ENCODE data around the gene COL27A1. TPM values are rescaled to one million over a fixed set of nuclear protein-coding genes. Genes with fewer than 3 reads are reported as not detected.

The COL27A1 gene
- total RNA-seq, 3 donors from 2014 or later, result 1.4 to 2.8 (median 1.7) TPM

- Mint-ChIP-seq H3K4me1 (ENCODE audit: low read depth) (no peaks in the 10 kb centered on the region), H3K27me3 (ENCODE audit: low read depth) (peaks cover 9% of the 10 kb centered on the region), H3K36me3 (ENCODE audit: insufficient read depth) (peaks cover 3% of the 10 kb centered on the region), H3K9me3 (peaks cover 10% of the 10 kb centered on the region), H3K4me3 (no peak overlapping the region)
- ATAC-seq (no peak), DNase-seq (no peak)
Observed at GRCh38 chr9:114300153-114300845, 145.0 kb downstream of the COL27A1 start.

DNA sequence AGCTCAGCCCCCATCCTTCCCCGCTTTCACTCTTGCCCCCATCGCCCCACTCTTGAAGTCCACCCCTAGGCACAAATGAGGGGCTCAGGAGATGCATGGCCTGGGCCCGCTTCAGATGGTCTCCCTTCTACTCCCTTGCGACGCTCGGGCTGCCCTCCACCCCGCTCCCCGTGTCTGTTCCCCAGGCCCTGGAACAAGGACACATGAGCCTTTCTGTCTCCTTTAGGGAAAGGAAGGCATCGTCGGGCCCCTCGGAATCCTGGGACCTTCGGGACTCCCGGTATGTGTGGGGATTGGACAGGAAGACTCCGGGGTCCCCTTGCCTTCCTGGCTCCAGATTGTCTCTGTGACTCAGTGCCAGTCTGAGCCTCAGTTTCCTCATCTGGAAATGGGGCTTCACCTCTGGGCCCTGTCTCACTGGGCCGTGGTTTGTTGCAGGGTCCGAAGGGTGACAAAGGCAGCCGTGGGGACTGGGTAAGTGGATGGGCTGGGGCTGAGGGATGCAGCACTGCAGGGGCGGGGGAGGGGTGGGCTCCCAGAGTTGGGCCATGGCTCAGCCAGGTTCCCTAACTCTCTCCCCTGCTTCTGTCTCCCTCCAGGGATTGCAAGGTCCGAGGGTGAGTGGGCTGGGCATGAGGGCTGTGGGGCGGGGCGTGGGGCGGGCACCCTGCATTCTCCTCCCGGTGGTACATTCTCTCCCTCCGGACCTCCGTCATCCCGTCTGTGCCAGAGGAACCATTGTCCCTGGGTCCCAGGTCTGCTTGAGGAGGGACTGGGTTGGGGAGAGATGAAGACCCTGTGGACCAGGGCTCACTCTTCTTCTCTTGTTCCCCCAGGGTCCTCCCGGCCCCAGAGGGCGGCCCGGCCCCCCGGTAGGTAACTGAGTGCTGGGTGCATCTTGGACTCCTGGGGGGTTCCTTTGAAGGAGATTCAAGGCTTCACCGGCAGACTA lies 145.8 kb downstream of the COL27A1 start:
- Mint-ChIP-seq H3K36me3 (ENCODE audit: insufficient read depth) (no peaks in the 10 kb centered on the region), H3K9me3 (peaks cover 4% of the 10 kb centered on the region), H3K4me3 (no peak overlapping the region), H3K4me1 (ENCODE audit: low read depth) (peaks cover 4% of the 10 kb centered on the region), H3K27me3 (ENCODE audit: low read depth) (peaks cover 9% of the 10 kb centered on the region)
- ATAC-seq (no peak), DNase-seq (no peak)

- H3K36me3 Mint-ChIP-seq (ENCODE audit: insufficient read depth), result no peaks in the 10 kb centered on the region
- peaks cover 4% of the 10 kb centered on the region for H3K4me1 Mint-ChIP-seq (ENCODE audit: low read depth)
- DNase-seq (no peak), ATAC-seq (no peak)
- H3K4me3 Mint-ChIP-seq, result no peak overlapping the region
- H3K9me3 Mint-ChIP-seq, result no peaks in the 10 kb centered on the region
- peaks cover 9% of the 10 kb centered on the region for H3K27me3 Mint-ChIP-seq (ENCODE audit: low read depth)
Observed at GRCh38 chr9:114301798-114302565, 146.6 kb downstream of the COL27A1 start.

DNA sequence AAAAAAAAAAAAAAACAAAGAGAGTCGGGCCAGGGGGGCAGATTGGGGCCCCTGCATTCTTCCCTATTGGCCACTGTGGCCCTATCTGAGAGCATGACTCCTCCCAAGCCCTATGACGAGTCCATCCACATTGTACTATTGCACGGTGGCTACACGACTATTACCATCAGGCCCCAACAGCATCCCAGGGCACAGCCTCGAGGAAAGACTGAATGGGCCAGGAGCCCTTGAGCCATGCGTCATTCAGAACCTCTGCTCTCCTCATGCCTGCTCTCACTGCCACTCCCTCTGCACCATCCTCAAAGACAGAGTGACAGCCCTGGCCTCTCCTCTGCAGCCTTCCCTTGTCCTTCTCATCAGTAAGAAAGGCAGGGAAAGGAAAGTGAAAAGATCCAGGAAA lies 147.4 kb downstream of the COL27A1 start:
- DNase-seq (no peak), ATAC-seq (no peak)
- H3K27me3 Mint-ChIP-seq (ENCODE audit: low read depth), result peaks cover 9% of the 10 kb centered on the region
- no peaks in the 10 kb centered on the region for H3K9me3 Mint-ChIP-seq
- no peak overlapping the region for H3K4me3 Mint-ChIP-seq
- H3K36me3 Mint-ChIP-seq (ENCODE audit: insufficient read depth), result no peaks in the 10 kb centered on the region
- peaks cover 4% of the 10 kb centered on the region for H3K4me1 Mint-ChIP-seq (ENCODE audit: low read depth)

DNA sequence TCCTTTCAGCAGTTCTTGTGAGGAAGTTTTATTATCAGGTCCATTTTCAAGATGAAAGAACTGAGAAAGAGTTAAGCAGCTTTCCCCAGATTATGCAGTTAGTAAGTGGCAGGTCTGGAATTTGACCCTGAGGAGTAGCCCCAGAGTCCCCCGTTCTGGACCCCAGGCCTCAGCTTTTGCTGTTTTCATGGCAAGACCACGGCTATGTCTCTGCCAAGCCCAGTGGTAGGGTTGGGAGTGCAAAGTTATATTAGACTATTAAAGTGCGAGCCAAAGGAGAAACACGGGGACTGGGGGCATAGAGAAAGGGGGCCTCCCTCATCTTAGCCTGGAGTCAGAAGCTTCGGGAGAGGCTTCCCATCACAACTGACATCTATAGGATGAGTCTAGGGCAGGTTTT lies 148.2 kb downstream of the COL27A1 start:
- Mint-ChIP-seq H3K4me3 (no peak overlapping the region), H3K27me3 (ENCODE audit: low read depth) (peaks cover 9% of the 10 kb centered on the region), H3K36me3 (ENCODE audit: insufficient read depth) (no peaks in the 10 kb centered on the region), H3K4me1 (ENCODE audit: low read depth) (peaks cover 4% of the 10 kb centered on the region), H3K9me3 (no peaks in the 10 kb centered on the region)
- DNase-seq (no peak), ATAC-seq (no peak)

DNA sequence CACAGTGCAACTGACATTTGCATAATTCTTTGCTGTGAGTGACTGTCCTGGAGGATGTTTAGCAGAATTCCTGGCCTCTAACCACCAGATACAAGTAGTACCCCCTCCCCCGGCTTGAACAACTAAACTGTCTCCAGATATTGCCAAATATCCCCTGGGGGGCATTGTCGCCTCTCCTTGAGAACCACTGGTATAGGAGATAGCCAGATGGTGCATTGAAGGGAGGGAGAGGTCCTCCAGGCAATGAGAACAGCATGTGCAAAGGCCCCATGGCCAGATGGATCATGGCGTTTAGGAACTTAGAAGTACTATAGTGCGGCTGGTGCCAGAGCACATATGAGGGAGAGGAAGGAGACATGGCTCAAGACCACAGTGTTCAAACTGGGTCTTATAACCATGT lies 148.6 kb downstream of the COL27A1 start:
- no peak for ATAC-seq
- H3K4me3 Mint-ChIP-seq, result no peak overlapping the region
- no peak for DNase-seq
- peaks cover 4% of the 10 kb centered on the region for H3K4me1 Mint-ChIP-seq (ENCODE audit: low read depth)
- H3K27me3 Mint-ChIP-seq (ENCODE audit: low read depth), result peaks cover 9% of the 10 kb centered on the region
- H3K36me3 Mint-ChIP-seq (ENCODE audit: insufficient read depth), result no peaks in the 10 kb centered on the region
- no peaks in the 10 kb centered on the region for H3K9me3 Mint-ChIP-seq

- no peak for DNase-seq
- H3K36me3 Mint-ChIP-seq (ENCODE audit: insufficient read depth), result no peaks in the 10 kb centered on the region
- peaks cover 4% of the 10 kb centered on the region for H3K4me1 Mint-ChIP-seq (ENCODE audit: low read depth)
- no peak for ATAC-seq
- H3K27me3 Mint-ChIP-seq (ENCODE audit: low read depth), result peaks cover 9% of the 10 kb centered on the region
- H3K9me3 Mint-ChIP-seq, result no peaks in the 10 kb centered on the region
- H3K4me3 Mint-ChIP-seq, result no peak overlapping the region
Observed at GRCh38 chr9:114304416-114305188, 149.3 kb downstream of the COL27A1 start.

GRCh38 chr9:114307899-114308267 lies 152.5 kb downstream of the COL27A1 start:
- ATAC-seq (no peak), DNase-seq (no peak)
- no peaks in the 10 kb centered on the region for H3K9me3 Mint-ChIP-seq
- H3K4me3 Mint-ChIP-seq, result no peak overlapping the region
- no peaks in the 10 kb centered on the region for H3K36me3 Mint-ChIP-seq (ENCODE audit: insufficient read depth)
- peaks cover 3% of the 10 kb centered on the region for H3K27me3 Mint-ChIP-seq (ENCODE audit: low read depth)
- peaks cover 4% of the 10 kb centered on the region for H3K4me1 Mint-ChIP-seq (ENCODE audit: low read depth)

DNA sequence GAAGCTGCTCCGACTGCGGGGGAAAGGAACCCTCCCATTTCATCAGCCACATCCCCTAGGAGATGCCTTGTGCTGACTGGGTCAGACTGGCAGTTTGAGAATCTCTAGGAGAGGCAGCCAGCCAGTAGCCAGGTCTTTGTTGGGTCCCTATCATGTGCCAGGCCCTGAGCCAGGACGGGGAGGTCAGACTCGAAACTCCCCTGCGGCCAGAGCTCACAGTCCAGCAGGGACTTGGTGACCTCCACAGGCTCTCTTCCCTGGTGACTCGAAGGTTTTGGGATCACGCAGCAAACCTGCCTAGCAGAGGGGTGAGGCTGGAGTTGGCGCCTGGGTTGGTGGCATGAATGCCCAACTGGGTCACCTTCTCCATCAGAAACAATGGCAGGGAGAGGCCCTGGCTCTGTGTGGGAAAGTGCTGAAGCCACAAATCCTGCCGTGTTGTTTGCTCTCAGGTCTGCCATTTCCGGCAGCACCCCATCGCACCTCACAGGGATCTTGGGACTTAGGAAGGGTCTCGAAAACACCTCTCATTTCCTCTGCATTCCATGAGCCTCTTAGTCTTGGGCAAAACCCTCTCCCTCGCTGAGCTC lies 153.1 kb downstream of the COL27A1 start:
- no peaks in the 10 kb centered on the region for H3K36me3 Mint-ChIP-seq (ENCODE audit: insufficient read depth)
- H3K4me3 Mint-ChIP-seq, result no peak overlapping the region
- ATAC-seq (no peak), DNase-seq (no peak)
- H3K4me1 Mint-ChIP-seq (ENCODE audit: low read depth), result peaks cover 4% of the 10 kb centered on the region
- peaks cover 3% of the 10 kb centered on the region for H3K27me3 Mint-ChIP-seq (ENCODE audit: low read depth)
- no peaks in the 10 kb centered on the region for H3K9me3 Mint-ChIP-seq

DNA sequence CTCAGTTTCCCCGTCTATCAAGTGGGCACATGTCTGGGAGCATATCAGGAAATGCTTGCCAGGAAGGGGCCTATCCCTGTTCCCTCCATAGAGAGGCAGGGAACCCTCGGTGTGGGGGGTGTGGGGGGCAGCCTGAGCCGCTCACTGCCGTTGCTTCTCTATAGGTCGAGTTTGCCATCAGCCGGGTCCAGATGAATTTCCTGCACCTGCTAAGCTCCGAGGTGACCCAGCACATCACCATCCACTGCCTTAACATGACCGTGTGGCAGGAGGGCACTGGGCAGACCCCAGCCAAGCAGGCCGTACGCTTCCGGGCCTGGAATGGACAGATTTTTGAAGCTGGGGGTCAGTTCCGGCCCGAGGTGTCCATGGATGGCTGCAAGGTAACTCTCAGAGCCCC lies 153.8 kb downstream of the COL27A1 start:
- H3K9me3 Mint-ChIP-seq, result no peaks in the 10 kb centered on the region
- ATAC-seq (no peak), DNase-seq (no peak)

DNA sequence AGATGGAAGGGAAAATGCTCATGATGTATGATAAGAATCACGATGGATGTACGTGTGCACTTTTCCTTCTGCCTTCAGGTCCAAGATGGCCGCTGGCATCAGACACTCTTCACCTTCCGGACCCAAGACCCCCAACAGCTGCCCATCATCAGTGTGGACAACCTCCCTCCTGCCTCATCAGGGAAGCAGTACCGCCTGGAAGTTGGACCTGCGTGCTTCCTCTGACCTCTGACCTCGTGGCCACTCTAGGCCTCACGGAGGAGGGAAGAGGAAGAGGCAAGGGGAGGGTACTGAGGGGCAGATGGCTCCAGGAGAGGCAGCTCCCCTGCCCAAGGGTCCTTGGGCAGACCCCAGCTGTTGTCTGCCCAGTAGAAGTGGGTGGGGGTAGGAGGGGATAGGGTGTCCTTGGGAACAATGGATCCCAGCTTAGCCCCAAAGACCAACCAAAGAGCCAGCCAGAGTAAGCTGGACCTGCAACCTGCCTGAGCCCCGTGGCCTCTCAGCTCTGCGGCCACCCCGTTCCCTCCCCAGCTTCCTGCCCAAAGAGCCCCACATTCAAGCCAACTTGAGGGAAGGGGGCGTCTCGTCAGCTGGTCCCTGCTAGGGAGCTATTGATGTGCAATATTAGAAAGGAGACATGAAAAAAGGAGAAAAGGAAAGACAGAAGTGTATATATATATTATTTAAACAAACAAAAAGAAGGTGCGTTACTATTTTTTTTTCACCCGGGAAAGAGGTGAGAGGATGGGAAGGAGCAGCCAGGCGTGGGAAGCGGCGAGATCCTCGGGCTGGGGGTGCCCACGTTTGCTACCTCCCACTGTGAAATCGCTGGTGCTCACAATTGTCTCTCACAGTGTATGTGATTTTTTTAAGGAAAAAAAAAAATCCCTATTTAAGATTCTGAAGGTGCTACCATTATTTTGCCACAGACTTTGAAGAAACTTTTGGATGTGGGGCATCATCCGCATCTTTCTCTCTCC lies 155.4 kb downstream of the COL27A1 start:
- Mint-ChIP-seq H3K27me3 (ENCODE audit: low read depth) (no peaks in the 10 kb centered on the region), H3K9me3 (no peaks in the 10 kb centered on the region), H3K36me3 (ENCODE audit: insufficient read depth) (no peaks in the 10 kb centered on the region), H3K4me1 (ENCODE audit: low read depth) (peaks cover under 1% of the 10 kb centered on the region), H3K4me3 (no peak overlapping the region)
- ATAC-seq (no peak), DNase-seq (no peak)

More for the DNA sequence above, 153.8 kb downstream of the COL27A1 start:
- Mint-ChIP-seq H3K36me3 (ENCODE audit: insufficient read depth) (no peaks in the 10 kb centered on the region), H3K4me1 (ENCODE audit: low read depth) (peaks cover 4% of the 10 kb centered on the region), H3K27me3 (ENCODE audit: low read depth) (peaks cover 2% of the 10 kb centered on the region), H3K4me3 (no peak overlapping the region)

GRCh38 chr9:114311571-114312512 lies 156.5 kb downstream of the COL27A1 start:
- no peak overlapping the region for H3K4me3 Mint-ChIP-seq
- DNase-seq, result no peak
- H3K27me3 Mint-ChIP-seq (ENCODE audit: low read depth), result no peaks in the 10 kb centered on the region
- no peaks in the 10 kb centered on the region for H3K36me3 Mint-ChIP-seq (ENCODE audit: insufficient read depth)
- no peaks in the 10 kb centered on the region for H3K4me1 Mint-ChIP-seq (ENCODE audit: low read depth)
- no peaks in the 10 kb centered on the region for H3K9me3 Mint-ChIP-seq
- ATAC-seq, result no peak

Measured in activated T-cell treated with anti-CD3 and anti-CD28 coated beads, Interleukin-2, amount 50 U/mL, for 4 hours (primary cell).